Measurements from ENCODE around the gene CLCN6.

GRCh38 chr1:11887666-11888007 lies 81.6 kb downstream of the CLCN6 start:
- no peak for TF ChIP-seq FOSL1 (IDR thresholded peaks at IDR 0.05; ENCODE audit: low read depth)
- TF ChIP-seq CTCF (IDR thresholded peaks at IDR 0.05 in 2 of 3, conservative IDR thresholded peaks at IDR 0.05 in 1 of 3; ENCODE audit: borderline replicate concordance in 1 of 3, insufficient read depth in 1 of 3, low read depth in 2 of 3, low read length in 2 of 3): no peak
- TF ChIP-seq TCF7L2 (IDR thresholded peaks at IDR 0.05; ENCODE audit: borderline replicate concordance, extremely low read depth, insufficient read depth, insufficient read length): no peak
- no peak for TF ChIP-seq POLR2A (IDR thresholded peaks at IDR 0.05; ENCODE audit: borderline replicate concordance, extremely low read depth, insufficient read depth, insufficient read length)
- no peak for TF ChIP-seq ZFX (IDR thresholded peaks at IDR 0.05)
- TF ChIP-seq EZH2phosphoT487 (IDR thresholded peaks at IDR 0.05; ENCODE audit: borderline replicate concordance): no peak
- TF ChIP-seq REST (IDR thresholded peaks at IDR 0.05; ENCODE audit: low read depth): no peak
- TF ChIP-seq CEBPB (IDR thresholded peaks at IDR 0.05; ENCODE audit: low read depth): no peak
- no peak for TF ChIP-seq POLR2AphosphoS5 (IDR thresholded peaks at IDR 0.05; ENCODE audit: low read depth, low read length)
- no peak for TF ChIP-seq EZH2 (IDR thresholded peaks at IDR 0.05)
- TF ChIP-seq SP1 (IDR thresholded peaks at IDR 0.05; ENCODE audit: low read depth): no peak
- TF ChIP-seq RAD21 (IDR thresholded peaks at IDR 0.05; ENCODE audit: low read depth): no peak

All from HCT116 (cell line).